Esophagus muscularis mucosa (tissue), 4 donors: Measurements from ENCODE around the gene ATP1A1. TPM values are rescaled to one million over a fixed set of nuclear protein-coding genes. Genes with fewer than 3 reads are reported as not detected.

Source experiments
- DNase-seq: peaks from one replicate; pipeline ENCODE4 v3.0.0-alpha.2; 2017; ENCODE audit errors: extremely low spot score
- H3K27ac ChIP-seq, 4 donors: fragments of 200-600 bp; sonication (generic); replicated peaks in 1 of 4; 1 replicate in 3 of 4; 2 replicates in 1 of 4; pipeline ENCODE4 v1.5.1; 2016 to 2019; ENCODE audit warnings: mild to moderate bottlenecking in 1 of 4
- H3K27me3 ChIP-seq, 4 donors: fragments of 200-600 bp; sonication (generic); one replicate each; pipeline versions ENCODE4 v1.5.1 to v1.6.0; 2016 to 2019
- H3K36me3 ChIP-seq, 4 donors: fragments of 200-600 bp; sonication (generic); one replicate each; pipeline ENCODE4 v1.5.1; 2016 to 2019
- H3K4me1 ChIP-seq, 4 donors: fragments of 200-600 bp; sonication (generic); one replicate each; pipeline ENCODE4 v1.5.1; 2016 to 2019
- H3K4me3 ChIP-seq, 4 donors: fragments of 200-600 bp; sonication (generic); 1 replicate in 2 of 4; 2 replicates in 2 of 4; pipeline ENCODE4 v1.5.1; 2016 to 2019; ENCODE audit warnings: mild to moderate bottlenecking in 4 of 4, moderate library complexity in 1 of 4
- H3K9me3 ChIP-seq, 4 donors: fragments of 200-600 bp; sonication (generic); 1 replicate in 3 of 4; 2 replicates in 1 of 4; pipeline ENCODE4 v1.5.1; 2016 to 2019
- CTCF ChIP-seq, 3 experiments: fragments of 200-600 bp in 2 of 3; fragments of 450-650 bp in 1 of 3; sonication (generic) in 2 of 3; IDR thresholded peaks; one replicate each; pipeline ENCODE4 v1.5.1; 2017 to 2019; ENCODE audit warnings: antibody characterized with exemption in 3 of 3, mild to moderate bottlenecking in 2 of 3, moderate library complexity in 1 of 3
- EP300 ChIP-seq: sonication (generic); formaldehyde crosslinking; IDR thresholded peaks from one replicate; pipeline ENCODE4 v1.6.1; 2017; ENCODE audit warnings: antibody characterized with exemption
- POLR2A ChIP-seq: fragments of 450-650 bp; IDR thresholded peaks from one replicate; pipeline ENCODE4 v1.6.1; 2017; ENCODE audit warnings: antibody characterized with exemption, moderate library complexity, mild to moderate bottlenecking, low read depth
- POLR2AphosphoS5 ChIP-seq, 2 donors: sonication (generic); formaldehyde crosslinking; IDR thresholded peaks; one replicate each; pipeline ENCODE4 v1.6.1; 2017; ENCODE audit warnings: antibody characterized with exemption in 2 of 2
- WGBS: methylation state at CpG from one replicate; pipeline ENCODE4 v1.1.5; 2018; 5-methylcytosine and 5-hydroxymethylcytosine counted together
- intact Hi-C: fragments of 100-400 bp; cut with DNase I; formaldehyde crosslinking; loops from one replicate; pipeline ENCODE4 v1.15.1; 2023
- total RNA-seq, 4 donors: library from RNA; depleted of rRNA; stranded (reverse); fragments of >200 nt; gene quantifications; one replicate each; pipeline versions ENCODE4 v1.1.0 to v1.2.1, GENCODE V29; 2016

The ATP1A1 gene
- total RNA-seq, 4 donors from 2014 or later: 90.1 to 196 (median 157) TPM

DNA sequence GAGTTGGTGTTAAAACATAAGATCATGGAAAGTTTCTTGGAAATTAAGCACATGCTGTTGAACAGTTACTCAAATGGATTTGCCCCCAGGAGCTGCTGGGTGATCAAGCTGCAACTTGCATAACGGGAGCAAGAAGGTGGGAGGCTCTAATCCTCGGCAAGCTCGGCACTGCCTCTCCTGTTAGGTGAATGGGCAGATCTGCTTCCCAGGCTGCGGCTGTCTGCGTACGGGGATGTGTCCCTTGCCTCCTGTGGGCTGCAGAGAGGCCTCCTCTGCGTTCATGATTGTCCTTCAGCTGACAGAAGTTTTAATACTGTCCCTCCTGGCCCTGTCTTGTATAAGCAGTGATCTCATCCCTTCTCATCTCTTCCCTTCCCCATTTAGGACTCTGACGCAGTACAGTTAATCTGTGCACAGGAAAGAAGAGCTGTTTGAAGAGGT is 36.7 kb downstream of the ATP1A1 start:
- Histone ChIP-seq H3K27me3 (no peaks in the 10 kb centered on the region), H3K4me3 (no peak overlapping the region), H3K4me1 (peaks cover 12 to 17% (median 15%) of the 10 kb centered on the region in 4 donors), H3K27ac (no peak overlapping the region), H3K9me3 (no peaks in the 10 kb centered on the region), H3K36me3 (peaks cover 7 to 50% (median 31%) of the 10 kb centered on the region in 4 donors)
- WGBS: 75% methylated on average over 8 of the region's 8 CpGs
- TF ChIP-seq CTCF (IDR thresholded peaks at IDR 0.05) (no peak), POLR2A (no peak), EP300 (no peak), POLR2AphosphoS5 (IDR thresholded peaks at IDR 0.05) (no peak)
- intact Hi-C loops: no loop called here
- DNase-seq: no peak

DNA sequence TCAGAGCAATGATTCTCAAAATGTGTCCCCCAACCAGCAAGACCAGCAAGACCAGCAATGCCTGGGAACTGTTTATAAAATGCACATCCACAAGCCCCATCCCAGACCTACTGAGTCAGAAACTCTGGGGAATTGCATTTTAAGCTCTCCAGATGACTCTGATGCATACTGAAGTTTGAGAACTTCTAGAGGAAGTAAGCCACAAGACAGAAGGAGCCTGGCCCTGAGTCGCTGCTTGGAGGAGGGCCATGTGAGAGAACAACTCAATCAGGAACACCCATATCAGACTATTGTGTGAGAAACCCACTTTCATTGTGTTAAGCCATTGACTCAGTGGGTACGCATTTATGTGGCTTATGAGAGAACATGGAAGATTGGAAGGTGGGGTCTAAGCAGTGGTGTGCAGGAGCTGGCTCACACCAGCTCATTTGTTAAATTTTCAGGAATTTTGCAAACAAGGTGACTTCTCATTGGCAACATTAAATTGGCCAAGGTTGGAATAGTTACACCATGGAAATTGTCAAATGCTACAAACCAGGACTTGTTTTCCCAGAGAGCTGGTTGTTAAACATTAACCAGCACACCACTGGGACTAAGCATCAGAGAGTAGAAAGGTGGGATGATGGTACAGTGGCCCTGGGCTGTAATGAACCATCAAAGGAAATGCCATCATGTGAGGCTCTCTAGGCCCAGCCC is 38.9 kb downstream of the ATP1A1 start:
- Histone ChIP-seq H3K27ac (no peak overlapping the region), H3K4me3 (no peak overlapping the region), H3K27me3 (no peaks in the 10 kb centered on the region), H3K36me3 (peaks cover 0 to 29% (median 13%) of the 10 kb centered on the region in 4 donors), H3K9me3 (no peaks in the 10 kb centered on the region), H3K4me1 (peaks cover under 1 to 17% (median 8%) of the 10 kb centered on the region in 4 donors)
- WGBS: 88% methylated on average over 1 of the region's 2 CpGs
- no peak for DNase-seq
- TF ChIP-seq CTCF (IDR thresholded peaks at IDR 0.05) (no peak), EP300 (no peak)
- intact Hi-C loops: no loop called here

GRCh38 chr1:116412480-116412798 is 39.4 kb downstream of the ATP1A1 start:
- no peak for DNase-seq
- intact Hi-C loops: no loop called here
- peaks cover 0 to 24% (median 8%) of the 10 kb centered on the region in 4 donors for H3K36me3 ChIP-seq
- no peak overlapping the region for H3K27ac ChIP-seq
- TF ChIP-seq POLR2AphosphoS5 (IDR thresholded peaks at IDR 0.05) (no peak), POLR2A (no peak), CTCF (IDR thresholded peaks at IDR 0.05) (no peak), EP300 (no peak)
- H3K4me3 ChIP-seq: no peak overlapping the region
- 97% methylated on average over 2 of the region's 2 CpGs for WGBS
- H3K4me1 ChIP-seq: peaks cover 5 to 22% (median 13%) of the 10 kb centered on the region in 4 donors
- H3K27me3 ChIP-seq: no peaks in the 10 kb centered on the region
- H3K9me3 ChIP-seq: no peaks in the 10 kb centered on the region

GRCh38 chr1:116412898-116413297 is 39.9 kb downstream of the ATP1A1 start:
- no peak for DNase-seq
- Histone ChIP-seq H3K36me3 (peaks cover 0 to 19% (median 6%) of the 10 kb centered on the region in 4 donors), H3K9me3 (no peaks in the 10 kb centered on the region), H3K27ac (no peak overlapping the region), H3K4me3 (no peak overlapping the region), H3K4me1 (peaks cover 10 to 27% (median 17%) of the 10 kb centered on the region in 4 donors), H3K27me3 (no peaks in the 10 kb centered on the region)
- no peak for TF ChIP-seq POLR2AphosphoS5 (IDR thresholded peaks at IDR 0.05)
- TF ChIP-seq EP300: no peak
- TF ChIP-seq POLR2A: no peak
- TF ChIP-seq CTCF (IDR thresholded peaks at IDR 0.05): no peak
- intact Hi-C loops: no loop called here
- WGBS: 92% methylated on average over 3 of the region's 3 CpGs

- Histone ChIP-seq H3K4me3 (no peak overlapping the region), H3K9me3 (no peaks in the 10 kb centered on the region), H3K27me3 (no peaks in the 10 kb centered on the region), H3K4me1 (peaks cover 13 to 29% (median 21%) of the 10 kb centered on the region in 4 donors), H3K27ac (no peak overlapping the region), H3K36me3 (peaks cover 0 to 17% (median 3%) of the 10 kb centered on the region in 4 donors)
- TF ChIP-seq POLR2A: no peak
- TF ChIP-seq POLR2AphosphoS5 (IDR thresholded peaks at IDR 0.05): no peak
- no peak for TF ChIP-seq CTCF (IDR thresholded peaks at IDR 0.05)
- TF ChIP-seq EP300: no peak
- DNase-seq: no peak
- intact Hi-C loops: no loop called here
- 95% methylated on average over 2 of the region's 2 CpGs for WGBS
Measured at GRCh38 chr1:116413414-116413813, 40.4 kb downstream of the ATP1A1 start.
